Inferior parietal cortex (tissue), 1 donor: ENCODE measurements around the gene ANKLE2.
"Not testable (repeated sequence)": the region's sequence is repeated elsewhere in the genome, so short reads cannot be mapped to it uniquely, and the experiment has no call there.

Experiments used
- DNase-seq: peaks from one replicate; pipeline ENCODE4 v3.0.0-alpha.2; 2016; ENCODE audit errors: extremely low spot score

ANKLE2 gene

GRCh38 chr12:132761032-132761920 is at the start of gene ANKLE2:
Gene ANKLE2, minus strand, starts transcription at chr12:132761832. Its CDS starts 34 bp downstream, at chr12:132761798.
- no peak for DNase-seq

- not testable (repeated sequence) for DNase-seq
These were observed 47.8 kb upstream of the ANKLE2 start for GRCh38 chr12:132809391-132809790.

GRCh38 chr12:132807295-132808092 is 45.9 kb upstream of the ANKLE2 start:
- DNase-seq: peak; percentile 42

GRCh38 chr12:132806857-132807256 is 45.2 kb upstream of the ANKLE2 start:
- DNase-seq: peak; percentile 32

GRCh38 chr12:132804426-132804861 is 42.8 kb upstream of the ANKLE2 start:
- no peak for DNase-seq

GRCh38 chr12:132803888-132804287 is 42.3 kb upstream of the ANKLE2 start:
- no peak for DNase-seq

GRCh38 chr12:132803125-132803524 is 41.5 kb upstream of the ANKLE2 start:
- DNase-seq: no peak

GRCh38 chr12:132801741-132802140 is 40.1 kb upstream of the ANKLE2 start:
- no peak for DNase-seq

GRCh38 chr12:132798836-132799235 is 37.2 kb upstream of the ANKLE2 start:
- DNase-seq: no peak

- DNase-seq: no peak
These were observed 36.4 kb upstream of the ANKLE2 start for GRCh38 chr12:132797820-132798570.

- DNase-seq: no peak
These were observed 34.2 kb upstream of the ANKLE2 start for GRCh38 chr12:132795847-132796246.

- not testable (repeated sequence) for DNase-seq
These were observed 30.3 kb upstream of the ANKLE2 start for GRCh38 chr12:132791940-132792339.

GRCh38 chr12:132789099-132789471 is 27.5 kb upstream of the ANKLE2 start:
- DNase-seq: no peak

GRCh38 chr12:132788375-132789098 is 26.9 kb upstream of the ANKLE2 start:
- no peak for DNase-seq

- no peak for DNase-seq
These were observed 26.2 kb upstream of the ANKLE2 start for GRCh38 chr12:132787877-132788276.

- DNase-seq: no peak
These were observed 24.6 kb upstream of the ANKLE2 start for GRCh38 chr12:132786192-132786591.

GRCh38 chr12:132784580-132784979 is 22.9 kb upstream of the ANKLE2 start:
- no peak for DNase-seq

GRCh38 chr12:132783917-132784531 is 22.4 kb upstream of the ANKLE2 start:
- no peak for DNase-seq

- DNase-seq: no peak
These were observed 20.3 kb upstream of the ANKLE2 start for GRCh38 chr12:132781938-132782337.

- no peak for DNase-seq
These were observed 18.2 kb upstream of the ANKLE2 start for GRCh38 chr12:132779781-132780353.
